Gastrocnemius medialis (tissue), 4 donors: ENCODE data around the gene ZFHX3. TPM values are rescaled to one million over a fixed set of nuclear protein-coding genes. Genes with fewer than 3 reads are reported as not detected.
A peak's percentile ranks its signal among the peaks of the same experiment; 100 is the strongest.

Experiments
- ATAC-seq, 2 donors: fragments of 150-250 bp; one replicate each; pipeline ENCODE4 v1.9.1; 2016
- DNase-seq, 2 donors: peaks; one replicate each; pipeline ENCODE4 v3.0.0-alpha.2; 2019
- H3K27ac ChIP-seq, 4 donors: fragments of 200-600 bp; sonication (generic); 1 replicate in 1 of 4; 2 replicates in 3 of 4; pipeline ENCODE4 v1.5.1; 2016 to 2018; ENCODE audit warnings: mild to moderate bottlenecking in 2 of 4, moderate library complexity in 1 of 4
- H3K27me3 ChIP-seq, 3 donors: fragments of 200-600 bp; sonication (generic) in 2 of 3; 1 replicate in 1 of 3; 2 replicates in 2 of 3; pipeline versions ENCODE4 v1.5.1 to v1.6.0; 2016 to 2019; ENCODE audit warnings: mild to moderate bottlenecking in 1 of 3, moderate library complexity in 1 of 3
- H3K36me3 ChIP-seq, 2 donors: fragments of 200-600 bp; sonication (generic) in 1 of 2; one replicate each; pipeline ENCODE4 v1.5.1; 2017 to 2018
- H3K4me1 ChIP-seq, 2 donors: fragments of 200-600 bp; sonication (generic) in 1 of 2; one replicate each; pipeline ENCODE4 v1.5.1; 2016 to 2017; ENCODE audit warnings: mild to moderate bottlenecking in 2 of 2
- H3K4me3 ChIP-seq, 4 donors: fragments of 200-600 bp; sonication (generic) in 3 of 4; 1 replicate in 1 of 4; 2 replicates in 3 of 4; pipeline ENCODE4 v1.5.1; 2016 to 2019; ENCODE audit warnings: mild to moderate bottlenecking in 2 of 4
- H3K9me3 ChIP-seq, 3 donors: fragments of 200-600 bp; sonication (generic) in 2 of 3; 1 replicate in 1 of 3; 2 replicates in 2 of 3; pipeline ENCODE4 v1.5.1; 2016 to 2019
- CTCF ChIP-seq, 5 experiments: fragments of 450-650 bp in 3 of 5; fragments of 200-600 bp in 2 of 5; sonication (generic) in 2 of 5; IDR thresholded peaks in 4 of 5; conservative IDR thresholded peaks in 1 of 5; 1 replicate in 4 of 5; 2 replicates in 1 of 5; pipeline ENCODE4 v1.5.1; 2016 to 2019; ENCODE audit warnings: antibody characterized with exemption in 5 of 5, mild to moderate bottlenecking in 3 of 5, moderate library complexity in 3 of 5
- POLR2A ChIP-seq, 2 donors: fragments of 450-650 bp; IDR thresholded peaks; one replicate each; pipeline ENCODE4 v1.6.1; 2017; ENCODE audit warnings: antibody characterized with exemption in 2 of 2, mild to moderate bottlenecking in 2 of 2, moderate library complexity in 2 of 2
- in situ Hi-C, 4 donors: fragments of 200-750 bp; cut with MboI; loops; one replicate each; pipeline versions ENCODE4 v1.15.0 to v1.8.0; 2017; ENCODE audit warnings: low sequenced_read_pairs in 4 of 4
- intact Hi-C: fragments of 100-400 bp; cut with DNase I; formaldehyde crosslinking; loops from one replicate; pipeline ENCODE4 v1.15.1; 2023; ENCODE audit warnings: low total_unique reads
- total RNA-seq, 4 donors: library from RNA; depleted of rRNA; stranded (reverse); fragments of >200 nt; gene quantifications; one replicate each; pipeline versions ENCODE4 v1.1.0 to v1.2.3, GENCODE V29; 2016

Gene ZFHX3
- total RNA-seq, 4 donors from 2014 or later, result 14.0 to 28.5 (median 27.3) TPM

DNA sequence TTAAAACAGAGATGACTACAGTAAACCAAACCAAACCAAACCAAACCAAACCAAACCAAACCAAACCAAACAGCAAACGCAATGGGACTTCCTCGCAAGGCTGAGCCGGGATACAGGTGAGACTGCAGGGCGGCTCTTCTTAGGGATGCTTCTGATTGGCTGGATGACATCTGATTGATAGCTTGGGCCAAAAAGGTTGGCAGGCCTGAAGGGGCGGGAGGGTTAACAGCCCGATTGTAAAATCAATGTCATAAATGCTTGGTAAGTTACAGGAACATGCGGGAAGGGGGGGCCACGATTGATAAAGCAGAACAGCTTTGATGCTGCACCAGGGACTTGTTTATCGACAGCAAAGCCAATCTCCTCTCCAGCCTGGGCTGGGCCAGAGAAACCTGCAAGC is 86.1 kb downstream of the ZFHX3 start:
- TF ChIP-seq POLR2A (IDR thresholded peaks at IDR 0.05), result no peak
- TF ChIP-seq CTCF (IDR thresholded peaks at IDR 0.05 in 4 of 5, conservative IDR thresholded peaks at IDR 0.05 in 1 of 5), result no peak
- in situ Hi-C loops, result no loop called here
- H3K4me3 ChIP-seq, result peak overlapping the region in 1 of 4 donors; percentile 34
- peaks cover 0 to 33% of the 10 kb centered on the region in 2 donors for H3K36me3 ChIP-seq
- ATAC-seq, result no peak
- no peaks in the 10 kb centered on the region for H3K9me3 ChIP-seq
- peak overlapping the region; percentile 81 to 91 (median 81) for H3K27ac ChIP-seq
- DNase-seq, result no peak
- intact Hi-C loops, result loop anchor here (5.0 kb wide), 1 partner anchor 130 kb away; no protein-coding TSS in a partner anchor
- H3K27me3 ChIP-seq, result no peaks in the 10 kb centered on the region
- peaks cover 33 to 50% of the 10 kb centered on the region in 2 donors for H3K4me1 ChIP-seq

- peak; percentile 85 to 89 for DNase-seq
- peaks cover 39 to 52% of the 10 kb centered on the region in 2 donors for H3K4me1 ChIP-seq
- peak overlapping the region; percentile 81 to 91 (median 81) for H3K27ac ChIP-seq
- intact Hi-C loops, result loop anchor here (5.0 kb wide), 1 partner anchor 129 kb away; no protein-coding TSS in a partner anchor
- H3K27me3 ChIP-seq, result no peaks in the 10 kb centered on the region
- no peaks in the 10 kb centered on the region for H3K9me3 ChIP-seq
- in situ Hi-C loops, result no loop called here
- peak overlapping the region; percentile 20 to 34 (median 21) for H3K4me3 ChIP-seq
- peaks cover 0 to 33% of the 10 kb centered on the region in 2 donors for H3K36me3 ChIP-seq
- peak in 4 of 5 experiments; percentile 28 to 44 (median 34) for TF ChIP-seq CTCF (IDR thresholded peaks at IDR 0.05 in 4 of 5, conservative IDR thresholded peaks at IDR 0.05 in 1 of 5)
- peak in 1 of 2 donors; percentile 20 for TF ChIP-seq POLR2A (IDR thresholded peaks at IDR 0.05)
- peak; percentile 86 to 87 for ATAC-seq
These were observed 86.7 kb downstream of the ZFHX3 start for GRCh38 chr16:72961115-72961832.

- no peaks in the 10 kb centered on the region for H3K9me3 ChIP-seq
- in situ Hi-C loops, result no loop called here
These were observed 87.8 kb downstream of the ZFHX3 start for GRCh38 chr16:72960101-72960500.

GRCh38 chr16:72959301-72959996 is 88.5 kb downstream of the ZFHX3 start:
- Histone ChIP-seq H3K9me3 (no peaks in the 10 kb centered on the region), H3K4me1 (peaks cover 52 to 64% of the 10 kb centered on the region in 2 donors), H3K4me3 (no peak overlapping the region), H3K27me3 (no peaks in the 10 kb centered on the region), H3K27ac (peak overlapping the region in 1 of 4 donors; percentile 81), H3K36me3 (peaks cover 0 to 33% of the 10 kb centered on the region in 2 donors)
- in situ Hi-C loops, result no loop called here
- TF ChIP-seq POLR2A (IDR thresholded peaks at IDR 0.05) (no peak), CTCF (IDR thresholded peaks at IDR 0.05 in 4 of 5, conservative IDR thresholded peaks at IDR 0.05 in 1 of 5) (no peak)
- no peak for DNase-seq
- no peak for ATAC-seq
- intact Hi-C loops, result no loop called here

More at GRCh38 chr16:72960101-72960500, 87.8 kb downstream of the ZFHX3 start:
- TF ChIP-seq CTCF (IDR thresholded peaks at IDR 0.05 in 4 of 5, conservative IDR thresholded peaks at IDR 0.05 in 1 of 5) (no peak), POLR2A (IDR thresholded peaks at IDR 0.05) (no peak)
- Histone ChIP-seq H3K27ac (peak overlapping the region; percentile 81 to 91 (median 81)), H3K4me1 (peaks cover 47 to 58% of the 10 kb centered on the region in 2 donors), H3K4me3 (no peak overlapping the region), H3K36me3 (peaks cover 0 to 33% of the 10 kb centered on the region in 2 donors), H3K27me3 (no peaks in the 10 kb centered on the region)
- DNase-seq (no peak), ATAC-seq (no peak)
- intact Hi-C loops, result loop anchor here (5.0 kb wide), 1 partner anchor 128 kb away; no protein-coding TSS in a partner anchor
